ENCODE results near the gene IRS2.
"Not testable (repeated sequence)": the region's sequence is repeated elsewhere in the genome, so short reads cannot be mapped to it uniquely, and the experiment has no call there.

Gene IRS2, protein sequence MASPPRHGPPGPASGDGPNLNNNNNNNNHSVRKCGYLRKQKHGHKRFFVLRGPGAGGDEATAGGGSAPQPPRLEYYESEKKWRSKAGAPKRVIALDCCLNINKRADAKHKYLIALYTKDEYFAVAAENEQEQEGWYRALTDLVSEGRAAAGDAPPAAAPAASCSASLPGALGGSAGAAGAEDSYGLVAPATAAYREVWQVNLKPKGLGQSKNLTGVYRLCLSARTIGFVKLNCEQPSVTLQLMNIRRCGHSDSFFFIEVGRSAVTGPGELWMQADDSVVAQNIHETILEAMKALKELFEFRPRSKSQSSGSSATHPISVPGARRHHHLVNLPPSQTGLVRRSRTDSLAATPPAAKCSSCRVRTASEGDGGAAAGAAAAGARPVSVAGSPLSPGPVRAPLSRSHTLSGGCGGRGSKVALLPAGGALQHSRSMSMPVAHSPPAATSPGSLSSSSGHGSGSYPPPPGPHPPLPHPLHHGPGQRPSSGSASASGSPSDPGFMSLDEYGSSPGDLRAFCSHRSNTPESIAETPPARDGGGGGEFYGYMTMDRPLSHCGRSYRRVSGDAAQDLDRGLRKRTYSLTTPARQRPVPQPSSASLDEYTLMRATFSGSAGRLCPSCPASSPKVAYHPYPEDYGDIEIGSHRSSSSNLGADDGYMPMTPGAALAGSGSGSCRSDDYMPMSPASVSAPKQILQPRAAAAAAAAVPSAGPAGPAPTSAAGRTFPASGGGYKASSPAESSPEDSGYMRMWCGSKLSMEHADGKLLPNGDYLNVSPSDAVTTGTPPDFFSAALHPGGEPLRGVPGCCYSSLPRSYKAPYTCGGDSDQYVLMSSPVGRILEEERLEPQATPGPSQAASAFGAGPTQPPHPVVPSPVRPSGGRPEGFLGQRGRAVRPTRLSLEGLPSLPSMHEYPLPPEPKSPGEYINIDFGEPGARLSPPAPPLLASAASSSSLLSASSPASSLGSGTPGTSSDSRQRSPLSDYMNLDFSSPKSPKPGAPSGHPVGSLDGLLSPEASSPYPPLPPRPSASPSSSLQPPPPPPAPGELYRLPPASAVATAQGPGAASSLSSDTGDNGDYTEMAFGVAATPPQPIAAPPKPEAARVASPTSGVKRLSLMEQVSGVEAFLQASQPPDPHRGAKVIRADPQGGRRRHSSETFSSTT (N-terminal part only)

GRCh38 chr13:109786457-109787134 lies at the start of gene IRS2:
Gene IRS2, minus strand, starts transcription at chr13:109786583. Its CDS starts 530 bp downstream, at chr13:109786053.
- peak; percentile 96 for DNase-seq (ENCODE audit: low spot score)

DNA sequence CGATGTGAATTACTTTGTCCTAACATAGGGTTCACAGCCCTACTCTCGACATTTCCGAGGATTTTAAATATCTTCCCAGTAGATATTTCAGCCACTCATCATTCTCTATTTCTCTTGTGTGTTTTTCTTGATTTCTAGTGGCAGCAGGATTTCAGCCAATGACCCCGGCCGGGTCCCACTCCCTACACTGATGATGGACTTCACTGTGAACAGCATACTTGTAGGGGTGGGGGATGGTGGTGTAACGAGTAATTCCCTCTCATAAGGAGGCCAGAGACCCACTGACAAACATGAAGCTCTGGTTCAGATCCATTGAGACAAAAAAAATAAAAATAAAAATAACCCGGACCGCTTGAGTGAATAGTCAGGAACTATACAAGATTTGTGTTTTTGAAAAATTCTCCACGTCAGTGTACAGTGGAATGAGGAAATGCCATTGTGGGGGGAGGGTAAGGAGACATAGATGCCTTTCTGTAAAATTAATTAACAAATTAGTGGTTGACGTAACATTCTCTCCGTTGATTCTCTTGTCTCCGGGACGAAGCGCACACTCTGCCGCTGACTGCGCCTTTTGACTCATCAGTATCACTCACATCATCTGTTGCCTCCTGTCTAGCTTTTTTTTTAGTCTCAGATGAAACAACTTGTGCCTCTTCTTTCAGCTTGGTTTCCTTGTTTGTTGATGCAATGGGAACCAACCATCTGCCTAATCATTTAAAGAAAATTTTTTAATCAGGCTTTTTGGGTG lies 48.8 kb upstream of the IRS2 start:
- DNase-seq (ENCODE audit: low spot score): no peak

GRCh38 chr13:109833940-109834339 lies 47.6 kb upstream of the IRS2 start:
- DNase-seq (ENCODE audit: low spot score): no peak

- DNase-seq (ENCODE audit: low spot score): no peak
These were observed 46.7 kb upstream of the IRS2 start for GRCh38 chr13:109833071-109833470.

DNA sequence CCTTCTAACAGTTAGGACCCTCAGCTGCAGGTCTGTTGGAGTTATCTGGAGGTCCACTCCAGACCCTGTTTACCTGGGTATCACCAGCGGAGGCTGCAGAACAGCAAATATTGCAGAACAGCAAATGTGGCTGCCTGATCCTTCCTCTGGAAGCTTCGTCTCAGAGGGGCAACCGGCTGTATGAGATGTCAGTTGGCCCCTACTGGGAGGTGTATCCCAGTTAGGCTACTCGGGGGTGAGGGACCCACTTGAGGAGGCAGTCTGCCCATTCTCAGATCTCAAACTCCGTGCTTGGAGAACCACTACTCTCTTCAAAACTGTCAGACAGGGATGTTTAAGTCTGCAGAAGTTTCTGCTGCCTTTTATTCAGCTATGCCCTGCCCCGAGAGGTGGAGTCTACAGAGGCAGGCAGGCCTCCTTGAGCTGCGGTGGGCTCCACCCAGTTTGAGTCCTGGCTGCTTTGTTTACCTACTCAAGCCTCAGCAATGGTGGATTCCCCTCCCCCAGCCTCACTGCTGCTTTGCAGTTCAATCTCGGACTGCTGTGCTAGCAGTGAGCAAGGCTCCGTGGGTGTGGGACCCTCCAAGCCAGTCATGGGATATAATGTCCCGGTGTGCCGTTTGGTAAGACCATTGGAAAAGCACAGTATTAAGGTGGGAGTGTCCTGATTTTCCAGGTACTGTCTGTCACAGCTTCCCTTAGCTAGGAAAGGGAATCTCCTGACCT lies 42.4 kb upstream of the IRS2 start:
- not testable (repeated sequence) for DNase-seq (ENCODE audit: low spot score)

GRCh38 chr13:109823201-109823600 lies 36.8 kb upstream of the IRS2 start:
- not testable (repeated sequence) for DNase-seq (ENCODE audit: low spot score)

DNA sequence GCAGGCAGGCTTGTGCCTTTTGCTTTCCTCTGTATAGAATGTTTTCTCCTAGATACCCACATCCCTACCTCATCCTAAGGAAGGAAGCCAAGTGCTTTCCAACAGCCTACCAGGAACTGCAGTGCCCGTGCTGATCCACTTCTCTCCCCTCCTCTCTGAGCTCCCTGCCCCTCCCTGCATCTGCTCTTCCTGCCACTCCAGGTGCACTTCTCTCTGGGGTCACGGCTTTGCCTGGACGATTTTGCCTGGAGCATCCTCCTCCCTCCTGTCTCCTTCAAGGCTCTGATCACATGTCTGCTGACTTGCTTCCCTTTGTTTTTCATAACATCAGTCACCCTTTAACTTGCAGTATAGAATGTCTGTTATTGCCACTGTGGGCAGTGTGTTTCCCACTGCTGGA lies 34.7 kb upstream of the IRS2 start:
- DNase-seq (ENCODE audit: low spot score): no peak

DNA sequence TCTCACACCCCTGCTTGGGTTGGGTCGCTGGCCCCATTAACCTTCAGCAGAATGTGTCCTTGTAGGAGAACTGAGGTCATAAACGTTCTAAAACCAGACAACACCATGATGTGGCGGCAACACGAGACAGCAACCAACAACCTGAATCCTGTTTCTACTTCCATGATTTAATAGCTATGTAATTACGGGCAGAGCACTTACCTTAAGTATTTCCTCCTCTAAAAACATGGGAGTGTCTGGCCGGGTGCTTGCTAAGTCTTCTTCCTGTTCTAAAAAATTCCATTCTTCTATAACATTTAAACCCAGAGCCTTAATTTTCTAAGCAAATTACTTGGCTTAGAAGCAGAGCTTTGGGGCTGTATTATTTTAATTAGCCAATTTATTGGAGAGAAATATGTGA lies 33.5 kb upstream of the IRS2 start:
- no peak for DNase-seq (ENCODE audit: low spot score)

GRCh38 chr13:109818886-109819285 lies 32.5 kb upstream of the IRS2 start:
- DNase-seq (ENCODE audit: low spot score): no peak

GRCh38 chr13:109817591-109818535 lies 31.5 kb upstream of the IRS2 start:
- no peak for DNase-seq (ENCODE audit: low spot score)

DNA sequence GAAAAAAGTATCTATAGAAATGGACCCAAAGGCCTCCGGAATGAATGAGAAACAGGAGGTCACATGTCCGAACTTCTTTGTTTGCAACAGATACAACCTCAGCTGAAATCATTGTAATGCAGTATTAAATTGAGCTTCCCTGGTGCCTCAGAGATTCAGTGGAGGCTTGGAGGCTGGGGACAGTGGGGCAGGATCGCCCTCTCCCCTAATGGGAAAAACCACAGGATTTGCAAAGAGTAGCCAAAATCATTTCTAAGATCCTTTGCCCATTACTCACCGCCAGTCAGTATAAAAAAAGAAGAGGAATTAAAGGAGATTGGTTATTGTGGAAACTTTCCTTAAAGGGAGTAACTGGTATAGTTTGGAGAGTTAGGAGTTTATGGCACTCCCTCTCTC lies 30.4 kb upstream of the IRS2 start:
- DNase-seq (ENCODE audit: low spot score): no peak

DNA sequence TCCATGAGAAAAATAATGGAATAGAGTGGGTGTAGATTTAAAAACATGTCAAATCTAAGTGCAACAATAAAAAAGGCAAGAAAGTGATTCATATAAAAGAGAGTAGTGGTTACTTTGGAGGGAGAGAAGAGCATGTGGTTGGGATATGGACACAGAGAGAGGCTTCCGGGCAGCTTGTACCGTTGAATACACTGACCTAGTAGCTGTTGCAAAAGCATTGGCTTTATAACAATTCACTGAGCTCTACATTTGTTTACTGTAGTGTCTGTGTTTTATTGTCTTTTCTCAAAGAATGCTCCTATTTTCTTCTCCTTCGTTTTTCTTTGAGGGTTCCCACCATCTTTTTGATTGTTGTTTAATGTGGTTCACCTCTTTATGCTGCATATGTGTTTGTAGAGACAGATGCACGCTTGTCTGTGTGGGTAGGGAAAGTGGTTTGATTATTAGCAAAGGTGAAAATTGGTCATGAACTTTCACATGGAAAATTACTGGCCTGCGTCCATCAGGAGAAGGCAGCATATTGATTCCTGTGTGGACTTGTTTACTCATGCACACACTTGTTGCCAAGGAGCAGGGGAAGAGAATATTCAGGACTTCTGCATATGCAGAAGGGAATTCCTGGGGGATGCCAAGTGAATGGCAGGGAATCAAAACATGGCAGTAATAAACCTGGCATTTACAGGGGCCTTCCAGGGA lies 29.9 kb upstream of the IRS2 start:
- no peak for DNase-seq (ENCODE audit: low spot score)

DNA sequence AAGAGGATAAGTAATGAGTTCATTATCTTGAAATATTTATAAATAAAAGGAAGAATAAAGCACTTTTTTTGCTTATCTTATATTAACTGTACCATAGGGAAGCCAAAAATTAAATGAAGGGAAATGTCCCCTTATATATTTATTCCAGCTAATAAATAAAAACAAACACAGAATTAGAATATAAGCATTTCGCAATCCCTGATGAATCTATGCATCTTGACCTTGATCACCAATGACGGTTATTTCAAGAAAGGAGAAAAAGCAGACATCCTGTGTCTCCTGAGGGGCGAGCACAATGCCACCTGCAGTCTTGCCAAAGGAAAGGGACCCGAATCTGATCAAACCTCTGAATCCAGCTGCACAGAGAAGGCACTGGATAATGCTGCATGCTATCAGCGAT lies 29.3 kb upstream of the IRS2 start:
- no peak for DNase-seq (ENCODE audit: low spot score)

DNA sequence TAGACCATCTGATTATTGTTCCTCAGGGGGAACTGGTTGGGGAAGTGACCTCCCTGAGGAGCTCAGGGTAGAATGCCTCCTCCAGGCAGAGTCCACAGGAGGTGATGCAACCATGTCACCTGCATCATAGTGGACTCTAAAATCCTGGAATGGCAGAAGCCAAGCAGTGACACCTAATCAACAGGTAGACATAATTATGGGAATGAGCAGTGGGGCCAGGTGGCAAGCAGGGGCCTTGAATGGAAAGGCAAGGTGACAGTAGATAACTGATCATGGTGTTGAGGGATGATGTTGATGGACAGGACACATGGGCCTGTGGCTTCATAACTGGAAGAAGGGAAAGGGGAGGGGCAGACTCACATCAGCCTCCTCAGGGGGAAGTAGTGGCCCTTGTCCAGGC lies 27.3 kb upstream of the IRS2 start:
- no peak for DNase-seq (ENCODE audit: low spot score)

- no peak for DNase-seq (ENCODE audit: low spot score)
These were observed 26.0 kb upstream of the IRS2 start for GRCh38 chr13:109812382-109812781.

DNA sequence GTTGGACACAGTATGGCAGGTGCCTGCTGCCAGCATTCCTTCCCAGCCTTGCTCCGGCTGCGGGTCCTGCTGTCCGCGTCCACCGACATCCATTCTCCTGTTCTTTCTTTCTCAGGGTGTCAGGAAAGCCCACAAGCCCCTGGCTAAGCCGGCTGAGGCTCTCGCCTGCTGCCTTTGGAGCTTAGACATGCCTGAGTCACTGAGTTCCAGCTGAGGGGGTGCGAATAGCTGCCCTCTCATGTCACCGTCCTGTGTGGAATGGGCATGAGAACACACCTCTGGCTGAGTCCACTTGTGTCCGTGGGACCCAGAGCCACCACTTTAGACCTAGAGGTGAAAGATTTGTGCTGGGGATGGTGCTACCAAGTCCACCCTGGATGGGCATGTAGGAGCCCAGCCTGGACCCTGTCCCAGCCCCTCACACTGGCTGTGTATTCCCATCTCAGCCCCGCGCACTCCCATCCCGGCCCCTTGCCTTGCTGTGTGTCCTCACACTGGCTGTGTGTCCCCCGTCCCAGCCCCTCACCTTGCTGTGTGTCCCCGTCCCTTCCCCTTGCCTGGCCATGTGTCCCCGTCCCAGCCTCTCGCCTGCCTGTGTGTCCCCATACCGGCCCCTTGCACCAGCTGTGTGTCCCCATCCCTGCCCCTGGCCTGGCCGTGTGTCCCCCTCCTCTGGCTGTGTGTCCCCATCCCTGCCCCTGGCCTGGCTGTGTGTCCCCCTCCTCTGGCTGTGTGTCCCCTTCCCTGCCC lies 24.6 kb upstream of the IRS2 start:
- DNase-seq (ENCODE audit: low spot score): no peak

- no peak for DNase-seq (ENCODE audit: low spot score)
These were observed 23.0 kb upstream of the IRS2 start for GRCh38 chr13:109809216-109809932.
